COLO668 (cell line): ENCODE measurements around the gene FAM117B.
"Not testable (repeated sequence)": the region's sequence is repeated elsewhere in the genome, so short reads cannot be mapped to it uniquely, and the experiment has no call there.

Experiments
- DNase-seq: peaks from one replicate; lab custom pipeline; 2025; ENCODE audit not compliant: unreplicated experiment; lab: John Stamatoyannopoulos, UW

The FAM117B gene

GRCh38 chr2:202700075-202700901 lies 65.5 kb downstream of the FAM117B start:
- DNase-seq, result no peak

- no peak for DNase-seq
Measured at GRCh38 chr2:202703091-202703490, 68.3 kb downstream of the FAM117B start.

- no peak for DNase-seq
Measured at GRCh38 chr2:202704248-202704647, 69.5 kb downstream of the FAM117B start.

GRCh38 chr2:202705446-202706020 lies 70.8 kb downstream of the FAM117B start:
- DNase-seq, result no peak

- not testable (repeated sequence) for DNase-seq
Measured at GRCh38 chr2:202714971-202715935, 80.5 kb downstream of the FAM117B start.

- DNase-seq, result no peak
Measured at GRCh38 chr2:202716114-202716718, 81.4 kb downstream of the FAM117B start.

GRCh38 chr2:202716953-202717597 lies 82.3 kb downstream of the FAM117B start:
- no peak for DNase-seq

- no peak for DNase-seq
Measured at GRCh38 chr2:202717598-202718310, 83.0 kb downstream of the FAM117B start.

- DNase-seq, result no peak
Measured at GRCh38 chr2:202718614-202719013, 83.8 kb downstream of the FAM117B start.

GRCh38 chr2:202720226-202720625 lies 85.5 kb downstream of the FAM117B start:
- no peak for DNase-seq

- DNase-seq, result no peak
Measured at GRCh38 chr2:202721621-202722020, 86.9 kb downstream of the FAM117B start.

- DNase-seq, result no peak
Measured at GRCh38 chr2:202723746-202724145, 89.0 kb downstream of the FAM117B start.

- no peak for DNase-seq
Measured at GRCh38 chr2:202726070-202726469, 91.3 kb downstream of the FAM117B start.

GRCh38 chr2:202736826-202737225 lies 102.1 kb downstream of the FAM117B start:
- no peak for DNase-seq

GRCh38 chr2:202743613-202744012 lies 108.8 kb downstream of the FAM117B start:
- no peak for DNase-seq

- no peak for DNase-seq
Measured at GRCh38 chr2:202749477-202749876, 114.7 kb downstream of the FAM117B start.

- DNase-seq, result no peak
Measured at GRCh38 chr2:202750763-202751427, 116.1 kb downstream of the FAM117B start.

GRCh38 chr2:202752071-202752470 lies 117.3 kb downstream of the FAM117B start:
- no peak for DNase-seq

- DNase-seq, result no peak
Measured at GRCh38 chr2:202754936-202755335, 120.2 kb downstream of the FAM117B start.
